Astrocyte (in vitro differentiated cells and primary cell): ENCODE data around the gene DLGAP1. TPM values are rescaled to one million over a fixed set of nuclear protein-coding genes. Genes with fewer than 3 reads are reported as not detected.
A peak's percentile ranks its signal among the peaks of the same experiment; 100 is the strongest.

ENCODE experiments used
- DNase-seq: peaks from one replicate; pipeline ENCODE4 v3.0.0-alpha.2; 2010; ENCODE audit warnings: low read depth
- FAIRE-seq: peaks from 2 replicates; lab custom pipeline; 2011; peaks lifted over from hg19 to GRCh38; lab: Jason Lieb, UNC
- H2AFZ ChIP-seq: 2 replicates; pipeline ENCODE4 v1.6.0; 2012; ENCODE audit warnings: low read depth, low read length, inconsistent platforms
- H3K27ac ChIP-seq: 2 replicates; pipeline ENCODE4 v1.5.1; 2011; ENCODE audit warnings: low read depth, low read length, inconsistent platforms
- H3K27me3 ChIP-seq: 2 replicates; pipeline ENCODE4 v1.6.0; 2011; ENCODE audit warnings: low read length, inconsistent platforms; ENCODE audit not compliant: insufficient read depth
- H3K36me3 ChIP-seq: 2 replicates; pipeline ENCODE4 v1.5.1; 2011; ENCODE audit warnings: low read length, inconsistent platforms; ENCODE audit not compliant: insufficient read depth
- H3K4me1 ChIP-seq: 2 replicates; pipeline ENCODE4 v1.5.1; 2011; ENCODE audit warnings: low read length, inconsistent platforms; ENCODE audit not compliant: insufficient read depth
- H3K4me2 ChIP-seq: 2 replicates; pipeline ENCODE4 v1.6.0; 2012; ENCODE audit warnings: low read length, inconsistent platforms
- H3K4me3 ChIP-seq: 2 replicates; pipeline ENCODE4 v1.5.1; 2011; ENCODE audit warnings: low read depth, mild to moderate bottlenecking, low read length, inconsistent platforms; ENCODE audit not compliant: insufficient read depth
- H3K79me2 ChIP-seq: 2 replicates; pipeline ENCODE4 v1.6.0; 2012; ENCODE audit warnings: mild to moderate bottlenecking, low read length, inconsistent platforms; ENCODE audit not compliant: insufficient read depth
- H3K9ac ChIP-seq: 2 replicates; pipeline ENCODE4 v1.6.0; 2012; ENCODE audit warnings: mild to moderate bottlenecking, low read length, inconsistent platforms
- H3K9me3 ChIP-seq: 2 replicates; pipeline ENCODE4 v1.5.1; 2012; ENCODE audit warnings: low read depth, mild to moderate bottlenecking, low read length, inconsistent platforms; ENCODE audit not compliant: insufficient read depth
- H4K20me1 ChIP-seq: 2 replicates; pipeline ENCODE4 v1.6.0; 2012; ENCODE audit warnings: low read length, inconsistent platforms; ENCODE audit not compliant: insufficient read depth
- H3K27ac Mint-ChIP-seq: one replicate; pipeline ENCODE4 v1.8.0; 2021; ENCODE audit warnings: mild to moderate bottlenecking, mixed read lengths; ENCODE audit not compliant: unreplicated experiment
- H3K27me3 Mint-ChIP-seq: one replicate; pipeline ENCODE4 v1.8.0; 2021; ENCODE audit warnings: low read depth, mixed read lengths; ENCODE audit not compliant: unreplicated experiment
- H3K36me3 Mint-ChIP-seq: one replicate; pipeline ENCODE4 v1.8.0; 2021; ENCODE audit warnings: low read depth, mixed read lengths; ENCODE audit not compliant: unreplicated experiment
- H3K4me1 Mint-ChIP-seq: one replicate; pipeline ENCODE4 v1.8.0; 2021; ENCODE audit warnings: low read depth, mixed read lengths; ENCODE audit not compliant: unreplicated experiment
- H3K4me3 Mint-ChIP-seq: one replicate; pipeline ENCODE4 v1.8.0; 2021; ENCODE audit warnings: mild to moderate bottlenecking, moderate library complexity, mixed read lengths; ENCODE audit not compliant: unreplicated experiment
- H3K9me3 Mint-ChIP-seq: one replicate; pipeline ENCODE4 v1.8.0; 2021; ENCODE audit warnings: mild to moderate bottlenecking, mixed read lengths; ENCODE audit not compliant: unreplicated experiment
- CTCF ChIP-seq: IDR thresholded peaks from 2 replicates; pipeline ENCODE4 v1.5.1; 2011; ENCODE audit warnings: low read depth, mild to moderate bottlenecking, inconsistent platforms, low read length, moderate library complexity; ENCODE audit not compliant: insufficient read depth
- EZH2 ChIP-seq: IDR thresholded peaks from 2 replicates; pipeline ENCODE4 v1.6.1; 2012; ENCODE audit warnings: mild to moderate bottlenecking, low read length, inconsistent platforms; ENCODE audit not compliant: insufficient read depth
- total RNA-seq: library from RNA; stranded (reverse); gene quantifications from 2 replicates; pipeline ENCODE4 v1.2.1, GENCODE V29; 2021

The DLGAP1 gene
- total RNA-seq, 1 donor from 2014 or later = 2.3 TPM

DNA sequence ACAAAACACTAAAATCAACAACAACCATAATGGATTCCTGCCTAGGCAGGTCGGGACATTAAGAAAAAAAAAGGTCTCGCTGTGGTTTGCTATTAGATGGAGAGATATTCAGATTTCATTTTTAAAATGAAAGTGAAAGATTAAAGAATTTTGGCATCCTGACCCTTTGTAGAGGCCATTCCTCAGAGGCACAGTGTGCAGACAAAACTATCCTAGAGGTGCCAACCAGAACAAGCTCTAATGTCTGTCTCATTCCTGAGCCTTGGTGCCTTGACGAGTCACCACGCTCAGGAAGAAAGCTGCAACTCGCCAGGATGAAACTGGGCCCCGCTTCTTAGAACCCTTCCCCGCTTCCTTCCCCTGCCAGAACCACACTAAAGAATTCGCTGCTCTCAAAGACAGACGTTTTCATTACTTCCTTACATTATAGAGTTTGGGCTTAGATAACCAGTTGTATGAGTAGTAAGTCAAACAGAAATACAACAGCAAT is 849.1 kb downstream of the DLGAP1 start:
- FAIRE-seq = no peak
- no peaks in the 10 kb centered on the region for H3K9me3 Mint-ChIP-seq
- peaks cover 2% of the 10 kb centered on the region for H3K36me3 Mint-ChIP-seq
- TF ChIP-seq CTCF (no peak), EZH2 (no peak)
- Histone ChIP-seq H3K27me3 (no peaks in the 10 kb centered on the region), H3K27ac (peak overlapping the region; percentile 98), H3K9me3 (no peaks in the 10 kb centered on the region), H3K36me3 (no peaks in the 10 kb centered on the region), H3K79me2 (peaks cover 13% of the 10 kb centered on the region), H3K4me1 (peaks cover 45% of the 10 kb centered on the region), H4K20me1 (no peaks in the 10 kb centered on the region), H2AFZ (peak overlapping the region; percentile 15), H3K4me3 (peak overlapping the region; percentile 70), H3K9ac (peak overlapping the region; percentile 95), H3K4me2 (peak overlapping the region; percentile 88)
- H3K27ac Mint-ChIP-seq = no peak overlapping the region
- no peaks in the 10 kb centered on the region for H3K27me3 Mint-ChIP-seq
- H3K4me3 Mint-ChIP-seq = no peak overlapping the region
- peaks cover 13% of the 10 kb centered on the region for H3K4me1 Mint-ChIP-seq
- DNase-seq = peak; percentile 52

- Histone ChIP-seq H3K4me3 (peak overlapping the region; percentile 70), H3K27me3 (no peaks in the 10 kb centered on the region), H3K4me2 (peak overlapping the region; percentile 88), H3K27ac (peak overlapping the region; percentile 98), H2AFZ (no peak overlapping the region), H3K4me1 (peaks cover 45% of the 10 kb centered on the region), H3K9ac (peak overlapping the region; percentile 95), H3K36me3 (no peaks in the 10 kb centered on the region), H4K20me1 (no peaks in the 10 kb centered on the region), H3K9me3 (no peaks in the 10 kb centered on the region), H3K79me2 (peaks cover 13% of the 10 kb centered on the region)
- TF ChIP-seq CTCF (no peak), EZH2 (no peak)
- no peaks in the 10 kb centered on the region for H3K9me3 Mint-ChIP-seq
- no peak overlapping the region for H3K4me3 Mint-ChIP-seq
- H3K27ac Mint-ChIP-seq = no peak overlapping the region
- peaks cover 13% of the 10 kb centered on the region for H3K4me1 Mint-ChIP-seq
- H3K27me3 Mint-ChIP-seq = no peaks in the 10 kb centered on the region
- FAIRE-seq (no peak), DNase-seq (no peak)
- peaks cover 2% of the 10 kb centered on the region for H3K36me3 Mint-ChIP-seq
Observed at GRCh38 chr18:3605486-3605952, 849.6 kb downstream of the DLGAP1 start.
